Vagina (tissue), 2 donors: ENCODE measurements around the gene ANKRD11. TPM values are rescaled to one million over a fixed set of nuclear protein-coding genes. Genes with fewer than 3 reads are reported as not detected.
"Not testable (repeated sequence)": the region's sequence is repeated elsewhere in the genome, so short reads cannot be mapped to it uniquely, and the experiment has no call there.

Experiments
- DNase-seq, 2 donors: peaks; one replicate each; pipeline ENCODE4 v3.0.0-alpha.2; 2017; ENCODE audit errors: extremely low spot score in 2 of 2
- H3K27ac ChIP-seq: fragments of 200-600 bp; sonication (generic); one replicate; pipeline ENCODE4 v1.5.1; 2019
- H3K27me3 ChIP-seq: fragments of 200-600 bp; sonication (generic); one replicate; pipeline ENCODE4 v1.5.1; 2019
- H3K36me3 ChIP-seq, 2 donors: fragments of 200-600 bp; sonication (generic); one replicate each; pipeline ENCODE4 v1.5.1; 2017 to 2019
- H3K4me1 ChIP-seq: fragments of 200-600 bp; sonication (generic); one replicate; pipeline ENCODE4 v1.5.1; 2019
- H3K4me3 ChIP-seq, 2 donors: fragments of 200-600 bp; sonication (generic); 1 replicate in 1 of 2; 2 replicates in 1 of 2; pipeline ENCODE4 v1.5.1; 2016 to 2019
- H3K9me3 ChIP-seq: fragments of 200-600 bp; sonication (generic); one replicate; pipeline ENCODE4 v1.5.1; 2019
- CTCF ChIP-seq, 3 experiments: fragments of 450-650 bp in 2 of 3; fragments of 200-600 bp in 1 of 3; sonication (generic) in 1 of 3; IDR thresholded peaks; one replicate each; pipeline ENCODE4 v1.5.1; 2017 to 2019; ENCODE audit warnings: antibody characterized with exemption in 3 of 3, mild to moderate bottlenecking in 2 of 3, moderate library complexity in 2 of 3
- POLR2A ChIP-seq, 2 donors: fragments of 450-650 bp; IDR thresholded peaks; one replicate each; pipeline ENCODE4 v1.6.1; 2017; ENCODE audit warnings: antibody characterized with exemption in 2 of 2, mild to moderate bottlenecking in 2 of 2, moderate library complexity in 2 of 2
- POLR2AphosphoS5 ChIP-seq, 2 donors: sonication (generic); formaldehyde crosslinking; IDR thresholded peaks; one replicate each; pipeline ENCODE4 v1.9.0; 2017; ENCODE audit warnings: antibody characterized with exemption in 2 of 2, mild to moderate bottlenecking in 2 of 2, low read depth in 1 of 2; ENCODE audit not compliant: insufficient read depth in 1 of 2
- intact Hi-C: fragments of 100-400 bp; cut with DNase I; formaldehyde crosslinking; loops from one replicate; pipeline ENCODE4 v1.15.1; 2023
- total RNA-seq: library from RNA; depleted of rRNA; stranded (reverse); fragments of >200 nt; gene quantifications from one replicate; pipeline ENCODE4 v1.2.3, GENCODE V29; 2016

Gene ANKRD11
- total RNA-seq, 1 donor from 2014 or later: 135 TPM

GRCh38 chr16:89456419-89456959, 33.9 kb downstream of the ANKRD11 start:
- intact Hi-C loops: no loop called here

DNA sequence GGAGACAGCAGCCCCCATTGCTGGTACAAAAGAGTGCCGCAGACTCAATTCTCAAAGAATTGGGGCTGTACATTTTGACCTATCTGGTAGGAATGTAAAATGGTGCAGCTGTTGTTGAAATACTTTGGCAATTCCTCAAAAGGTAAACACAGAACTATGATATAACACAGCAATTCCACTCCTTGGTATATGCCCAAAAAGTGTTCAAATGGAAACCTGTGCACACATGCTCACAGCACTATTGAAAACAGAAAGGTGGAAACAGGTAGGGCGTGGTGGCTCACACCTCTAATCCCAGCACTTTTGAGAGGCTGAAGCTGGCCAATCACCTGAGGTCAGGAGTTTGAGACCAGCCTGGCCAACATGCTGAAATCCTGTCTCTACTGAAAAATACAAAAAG, 34.7 kb downstream of the ANKRD11 start:
- intact Hi-C loops: no loop called here

More at GRCh38 chr16:89456419-89456959, 33.9 kb downstream of the ANKRD11 start:
- Histone ChIP-seq H3K36me3 (no peaks in the 10 kb centered on the region), H3K4me3 (no peak overlapping the region), H3K9me3 (no peaks in the 10 kb centered on the region), H3K4me1 (peaks cover 84% of the 10 kb centered on the region), H3K27ac (no peak overlapping the region), H3K27me3 (no peaks in the 10 kb centered on the region)
- no peak for TF ChIP-seq CTCF (IDR thresholded peaks at IDR 0.05)
- no peak for TF ChIP-seq POLR2AphosphoS5 (IDR thresholded peaks at IDR 0.05; ENCODE audit: insufficient read depth in 1 of 2, low read depth in 1 of 2)
- TF ChIP-seq POLR2A (IDR thresholded peaks at IDR 0.05): no peak
- no peak for DNase-seq

GRCh38 chr16:89455178-89455577, 35.2 kb downstream of the ANKRD11 start:
- no peaks in the 10 kb centered on the region for H3K9me3 ChIP-seq
- H3K4me1 ChIP-seq: peaks cover 87% of the 10 kb centered on the region
- DNase-seq: no peak
- no peaks in the 10 kb centered on the region for H3K36me3 ChIP-seq
- intact Hi-C loops: no loop called here
- no peak overlapping the region for H3K4me3 ChIP-seq
- H3K27me3 ChIP-seq: no peaks in the 10 kb centered on the region
- H3K27ac ChIP-seq: no peak overlapping the region
- TF ChIP-seq POLR2AphosphoS5 (IDR thresholded peaks at IDR 0.05; ENCODE audit: insufficient read depth in 1 of 2, low read depth in 1 of 2) (no peak), CTCF (IDR thresholded peaks at IDR 0.05) (no peak), POLR2A (IDR thresholded peaks at IDR 0.05) (no peak)

More for the DNA sequence above, 34.7 kb downstream of the ANKRD11 start:
- no peaks in the 10 kb centered on the region for H3K27me3 ChIP-seq
- H3K36me3 ChIP-seq: no peaks in the 10 kb centered on the region
- no peak overlapping the region for H3K27ac ChIP-seq
- TF ChIP-seq POLR2AphosphoS5 (IDR thresholded peaks at IDR 0.05; ENCODE audit: insufficient read depth in 1 of 2, low read depth in 1 of 2) (no peak), POLR2A (IDR thresholded peaks at IDR 0.05) (no peak), CTCF (IDR thresholded peaks at IDR 0.05) (no peak)
- H3K4me1 ChIP-seq: peaks cover 86% of the 10 kb centered on the region
- H3K4me3 ChIP-seq: no peak overlapping the region
- no peak for DNase-seq
- no peaks in the 10 kb centered on the region for H3K9me3 ChIP-seq

GRCh38 chr16:89454378-89455125, 35.8 kb downstream of the ANKRD11 start:
- H3K4me1 ChIP-seq: peaks cover 87% of the 10 kb centered on the region
- H3K9me3 ChIP-seq, DNase-seq, H3K27ac ChIP-seq, H3K36me3 ChIP-seq, H3K27me3 ChIP-seq, H3K4me3 ChIP-seq, intact Hi-C loops: not testable (repeated sequence)

GRCh38 chr16:89453501-89454321, 36.6 kb downstream of the ANKRD11 start:
- DNase-seq: no peak
- peaks cover 87% of the 10 kb centered on the region for H3K4me1 ChIP-seq
- H3K27me3 ChIP-seq: no peaks in the 10 kb centered on the region
- no peaks in the 10 kb centered on the region for H3K9me3 ChIP-seq
- H3K4me3 ChIP-seq: no peak overlapping the region
- TF ChIP-seq CTCF (IDR thresholded peaks at IDR 0.05): no peak
- no peak for TF ChIP-seq POLR2AphosphoS5 (IDR thresholded peaks at IDR 0.05; ENCODE audit: insufficient read depth in 1 of 2, low read depth in 1 of 2)
- no peak overlapping the region for H3K27ac ChIP-seq
- no peaks in the 10 kb centered on the region for H3K36me3 ChIP-seq
- intact Hi-C loops: no loop called here
